ENCODE measurements around the gene TM9SF4. TPM values are rescaled to one million over a fixed set of nuclear protein-coding genes. Genes with fewer than 3 reads are reported as not detected.

The TM9SF4 gene
- total RNA-seq, 1 donor from 2014 or later: 29.2 TPM

GRCh38 chr20:32080783-32081182 is 28.7 kb upstream of the TM9SF4 start:
- no peaks in the 10 kb centered on the region for H3K4me1 ChIP-seq
- no peak for TF ChIP-seq CTCF (IDR thresholded peaks at IDR 0.05)
- intact Hi-C loops (cut with DNase I): no loop called here
- no peaks in the 10 kb centered on the region for H3K9me3 ChIP-seq
- DNase-seq (ENCODE audit: low spot score in 2 of 2): no peak
- H3K4me3 ChIP-seq: no peak overlapping the region
- H3K36me3 ChIP-seq: no peaks in the 10 kb centered on the region
- no peak overlapping the region for H3K27ac ChIP-seq
- H3K27me3 ChIP-seq: no peaks in the 10 kb centered on the region

DNA sequence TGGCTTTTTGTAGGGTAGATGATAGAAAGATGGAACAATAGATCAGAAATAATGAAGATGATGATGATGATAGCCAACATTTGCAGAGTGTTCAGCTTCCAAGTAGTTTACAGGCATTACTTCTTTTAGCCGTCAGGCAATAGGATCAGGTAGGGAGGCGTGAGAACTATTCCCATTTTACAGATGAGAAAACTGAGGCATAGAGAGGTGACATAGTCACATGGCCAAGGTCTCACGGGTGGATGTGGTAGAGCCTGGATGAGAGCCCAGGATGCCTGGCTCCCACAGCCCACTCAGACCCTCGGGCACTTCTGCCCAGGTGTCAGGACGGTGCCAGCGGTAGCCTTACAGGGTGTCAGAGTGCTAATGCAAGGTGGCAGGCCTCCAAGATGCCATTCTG is 26.0 kb upstream of the TM9SF4 start:
- Histone ChIP-seq H3K27ac (no peak overlapping the region), H3K36me3 (no peaks in the 10 kb centered on the region), H3K4me3 (no peak overlapping the region), H3K4me1 (no peaks in the 10 kb centered on the region), H3K9me3 (no peaks in the 10 kb centered on the region), H3K27me3 (no peaks in the 10 kb centered on the region)
- no peak for TF ChIP-seq CTCF (IDR thresholded peaks at IDR 0.05)
- intact Hi-C loops (cut with DNase I): no loop called here
- DNase-seq (ENCODE audit: low spot score in 2 of 2): no peak

DNA sequence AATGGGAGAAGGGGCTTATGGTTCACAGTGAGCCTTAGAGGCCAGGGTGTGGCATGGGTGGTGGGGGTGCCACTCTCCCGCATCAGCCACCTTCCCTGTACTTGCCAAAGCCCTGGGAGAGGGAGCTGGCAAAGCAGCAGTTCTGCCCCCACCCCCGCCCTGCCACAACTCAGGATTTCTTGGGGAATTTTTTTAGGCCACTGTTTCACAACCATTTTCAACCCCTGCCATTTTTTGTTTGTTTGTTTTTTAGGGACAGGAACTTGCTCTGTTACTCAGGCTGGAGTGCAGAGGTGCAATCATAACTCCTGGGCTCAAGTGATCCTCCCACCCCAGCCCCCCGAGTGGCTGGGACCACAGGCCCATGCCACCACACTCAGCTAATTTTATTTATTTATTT is 22.4 kb upstream of the TM9SF4 start:
- Histone ChIP-seq H3K4me3 (no peak overlapping the region), H3K36me3 (no peaks in the 10 kb centered on the region), H3K27ac (no peak overlapping the region), H3K27me3 (no peaks in the 10 kb centered on the region), H3K9me3 (no peaks in the 10 kb centered on the region), H3K4me1 (no peaks in the 10 kb centered on the region)
- TF ChIP-seq CTCF (IDR thresholded peaks at IDR 0.05): no peak
- no peak for DNase-seq (ENCODE audit: low spot score in 2 of 2)
- intact Hi-C loops (cut with DNase I): no loop called here

- Histone ChIP-seq H3K9me3 (no peaks in the 10 kb centered on the region), H3K36me3 (no peaks in the 10 kb centered on the region), H3K27ac (no peak overlapping the region), H3K4me3 (no peak overlapping the region), H3K4me1 (no peaks in the 10 kb centered on the region), H3K27me3 (no peaks in the 10 kb centered on the region)
- intact Hi-C loops (cut with DNase I): no loop called here
- DNase-seq (ENCODE audit: low spot score in 2 of 2): no peak
- TF ChIP-seq CTCF (IDR thresholded peaks at IDR 0.05): no peak
Observed at GRCh38 chr20:32088759-32089158, 20.8 kb upstream of the TM9SF4 start.

DNA sequence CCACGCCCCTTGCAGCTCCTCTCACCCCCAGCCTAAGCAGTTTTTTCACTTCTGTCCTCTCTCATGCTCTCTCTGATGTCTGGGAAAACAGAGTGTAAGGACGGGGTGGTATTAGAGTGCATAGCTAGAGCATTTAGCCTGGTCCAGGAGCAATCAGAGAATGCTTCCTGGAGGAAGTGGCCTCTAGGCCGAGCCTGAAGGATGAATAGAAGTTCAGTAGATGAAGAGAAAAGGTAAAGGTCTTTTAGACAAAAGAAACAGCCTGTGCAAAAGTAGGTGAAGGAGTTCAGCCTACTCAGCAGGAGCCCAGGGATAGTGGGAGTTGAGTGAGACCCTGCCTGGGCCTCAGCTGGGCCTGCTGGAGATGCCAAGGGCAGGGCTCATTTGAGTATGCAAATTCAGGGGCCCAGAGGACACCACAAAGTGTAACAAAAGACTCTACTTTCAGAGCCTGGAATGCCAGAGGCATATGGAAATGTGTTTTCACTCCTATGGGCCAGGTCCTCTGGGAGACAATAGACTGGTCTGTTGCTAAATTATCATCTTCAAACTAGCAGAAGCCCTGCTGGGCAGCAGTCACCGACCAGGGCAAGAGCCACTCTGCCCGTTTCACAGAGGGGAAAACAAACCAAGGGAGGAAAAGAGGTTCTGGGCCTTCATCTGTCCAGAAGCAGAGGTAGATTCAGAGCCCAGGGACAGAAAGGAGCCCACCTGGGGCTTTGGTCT is 19.7 kb upstream of the TM9SF4 start:
- H3K36me3 ChIP-seq: no peaks in the 10 kb centered on the region
- intact Hi-C loops (cut with DNase I): no loop called here
- H3K27ac ChIP-seq: no peak overlapping the region
- H3K4me3 ChIP-seq: no peak overlapping the region
- H3K4me1 ChIP-seq: no peaks in the 10 kb centered on the region
- no peaks in the 10 kb centered on the region for H3K9me3 ChIP-seq
- DNase-seq (ENCODE audit: low spot score in 2 of 2): no peak
- TF ChIP-seq CTCF (IDR thresholded peaks at IDR 0.05): no peak
- no peaks in the 10 kb centered on the region for H3K27me3 ChIP-seq
